Measurements from ENCODE around the gene GARIN3.

DNA sequence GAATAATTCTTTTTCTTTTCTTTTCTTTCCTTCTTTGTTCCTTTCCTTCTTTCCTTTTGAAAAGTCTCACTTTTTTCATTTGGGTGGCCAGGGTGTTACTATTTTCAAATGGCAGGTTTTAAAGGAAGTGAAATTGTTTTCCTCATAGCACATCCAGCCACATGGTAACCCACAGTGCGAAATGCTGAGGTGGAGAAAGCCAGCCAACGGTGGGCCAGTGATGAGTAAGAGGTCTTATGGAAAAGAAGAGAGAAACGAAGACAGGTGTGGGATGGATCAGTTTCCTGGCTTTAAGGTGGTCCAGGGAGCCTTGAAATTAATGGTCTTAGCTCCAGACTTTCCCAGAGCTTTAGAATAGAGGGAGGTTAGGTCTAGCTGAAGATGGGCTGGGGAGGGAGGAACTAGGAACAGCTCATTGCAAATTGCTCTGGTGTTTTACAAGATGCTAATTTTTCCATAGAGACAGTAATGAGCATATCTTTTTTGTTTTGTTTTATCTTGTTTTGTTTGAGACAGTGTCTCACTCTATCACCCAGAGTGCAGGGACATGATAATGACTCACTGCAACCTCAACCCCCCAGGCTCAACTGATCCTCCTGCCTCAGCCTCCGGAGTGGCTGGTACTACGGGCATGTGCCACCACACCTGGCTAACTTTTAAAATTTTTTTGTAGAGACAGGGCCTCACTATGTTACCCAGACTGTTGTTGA lies 32.4 kb upstream of the GARIN3 start:
- TF ChIP-seq, protein P1, sequence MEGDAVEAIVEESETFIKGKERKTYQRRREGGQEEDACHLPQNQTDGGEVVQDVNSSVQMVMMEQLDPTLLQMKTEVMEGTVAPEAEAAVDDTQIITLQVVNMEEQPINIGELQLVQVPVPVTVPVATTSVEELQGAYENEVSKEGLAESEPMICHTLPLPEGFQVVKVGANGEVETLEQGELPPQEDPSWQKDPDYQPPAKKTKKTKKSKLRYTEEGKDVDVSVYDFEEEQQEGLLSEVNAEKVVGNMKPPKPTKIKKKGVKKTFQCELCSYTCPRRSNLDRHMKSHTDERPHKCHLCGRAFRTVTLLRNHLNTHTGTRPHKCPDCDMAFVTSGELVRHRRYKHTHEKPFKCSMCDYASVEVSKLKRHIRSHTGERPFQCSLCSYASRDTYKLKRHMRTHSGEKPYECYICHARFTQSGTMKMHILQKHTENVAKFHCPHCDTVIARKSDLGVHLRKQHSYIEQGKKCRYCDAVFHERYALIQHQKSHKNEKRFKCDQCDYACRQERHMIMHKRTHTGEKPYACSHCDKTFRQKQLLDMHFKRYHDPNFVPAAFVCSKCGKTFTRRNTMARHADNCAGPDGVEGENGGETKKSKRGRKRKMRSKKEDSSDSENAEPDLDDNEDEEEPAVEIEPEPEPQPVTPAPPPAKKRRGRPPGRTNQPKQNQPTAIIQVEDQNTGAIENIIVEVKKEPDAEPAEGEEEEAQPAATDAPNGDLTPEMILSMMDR (IDR thresholded peaks at IDR 0.05; ENCODE audit: extremely low read depth in 1 of 2, insufficient read depth in 1 of 2, low read depth in 1 of 2, low read length in 2 of 2), result no peak
- TF ChIP-seq EZH2 (IDR thresholded peaks at IDR 0.05; ENCODE audit: borderline replicate concordance, low read depth, low read length, severe bottlenecking), result no peak
- TF ChIP-seq POLR2AphosphoS5 (IDR thresholded peaks at IDR 0.05; ENCODE audit: insufficient read depth, low read depth, low read length), result no peak
- TF ChIP-seq POLR2A (IDR thresholded peaks at IDR 0.05; ENCODE audit: low read depth, low read length), result no peak
- no peak for TF ChIP-seq MYC (IDR thresholded peaks at IDR 0.05; ENCODE audit: low read depth, low read length)
- TF ChIP-seq JUN (IDR thresholded peaks at IDR 0.05; ENCODE audit: borderline replicate concordance, insufficient read depth, insufficient read length, low read depth), result no peak
- no peak for TF ChIP-seq GATA2 (IDR thresholded peaks at IDR 0.05; ENCODE audit: insufficient read depth, insufficient read length, low read depth, low read length)
